Measurements from ENCODE around the gene SPEG.

GRCh38 chr2:219409619-219410018, 25.0 kb upstream of the SPEG start:
- TF ChIP-seq POLR2AphosphoS5 (IDR thresholded peaks at IDR 0.05; ENCODE audit: low read depth) (no peak), CTCF (conservative IDR thresholded peaks at IDR 0.05; ENCODE audit: low read depth in 2 of 2) (no peak)

Data from GM23338 (cell line).